ENCODE results near the gene RERE. TPM values are rescaled to one million over a fixed set of nuclear protein-coding genes. Genes with fewer than 3 reads are reported as not detected.

RERE gene
- total RNA-seq, 4 donors from 2014 or later = 86.4 to 111 (median 103) TPM

- no peak for DNase-seq (ENCODE audit: low spot score in 2 of 2)
- Histone ChIP-seq H3K27ac (peak overlapping the region in 1 of 4 donors; percentile 5), H3K36me3 (no peaks in the 10 kb centered on the region)
These were observed 471.6 kb downstream of the RERE start for GRCh38 chr1:8345621-8346415.

GRCh38 chr1:8344893-8345507 is 472.4 kb downstream of the RERE start:
- Histone ChIP-seq H3K4me1 (peaks cover 0 to 30% (median 11%) of the 10 kb centered on the region in 4 donors), H3K4me3 (no peak overlapping the region), H3K36me3 (no peaks in the 10 kb centered on the region), H3K9me3 (no peaks in the 10 kb centered on the region), H3K27ac (no peak overlapping the region), H3K27me3 (no peaks in the 10 kb centered on the region)
- TF ChIP-seq, protein P1, sequence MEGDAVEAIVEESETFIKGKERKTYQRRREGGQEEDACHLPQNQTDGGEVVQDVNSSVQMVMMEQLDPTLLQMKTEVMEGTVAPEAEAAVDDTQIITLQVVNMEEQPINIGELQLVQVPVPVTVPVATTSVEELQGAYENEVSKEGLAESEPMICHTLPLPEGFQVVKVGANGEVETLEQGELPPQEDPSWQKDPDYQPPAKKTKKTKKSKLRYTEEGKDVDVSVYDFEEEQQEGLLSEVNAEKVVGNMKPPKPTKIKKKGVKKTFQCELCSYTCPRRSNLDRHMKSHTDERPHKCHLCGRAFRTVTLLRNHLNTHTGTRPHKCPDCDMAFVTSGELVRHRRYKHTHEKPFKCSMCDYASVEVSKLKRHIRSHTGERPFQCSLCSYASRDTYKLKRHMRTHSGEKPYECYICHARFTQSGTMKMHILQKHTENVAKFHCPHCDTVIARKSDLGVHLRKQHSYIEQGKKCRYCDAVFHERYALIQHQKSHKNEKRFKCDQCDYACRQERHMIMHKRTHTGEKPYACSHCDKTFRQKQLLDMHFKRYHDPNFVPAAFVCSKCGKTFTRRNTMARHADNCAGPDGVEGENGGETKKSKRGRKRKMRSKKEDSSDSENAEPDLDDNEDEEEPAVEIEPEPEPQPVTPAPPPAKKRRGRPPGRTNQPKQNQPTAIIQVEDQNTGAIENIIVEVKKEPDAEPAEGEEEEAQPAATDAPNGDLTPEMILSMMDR (IDR thresholded peaks at IDR 0.05) = no peak
- TF ChIP-seq EP300 (IDR thresholded peaks at IDR 0.05) = no peak
- TF ChIP-seq POLR2A (IDR thresholded peaks at IDR 0.05) = no peak
- 93 to 95% methylated on average over 10 of the region's 10 CpGs for WGBS, 2 donors
- DNase-seq (ENCODE audit: low spot score in 2 of 2) = no peak

More at GRCh38 chr1:8345621-8346415, 471.6 kb downstream of the RERE start:
- Histone ChIP-seq H3K9me3 (no peaks in the 10 kb centered on the region), H3K4me1 (peaks cover 0 to 34% (median 12%) of the 10 kb centered on the region in 4 donors), H3K27me3 (no peaks in the 10 kb centered on the region), H3K4me3 (no peak overlapping the region)
- 88 to 93% methylated on average over 16 to 17 of the region's 18 CpGs for WGBS, 2 donors
- TF ChIP-seq POLR2A (IDR thresholded peaks at IDR 0.05) (no peak), EP300 (IDR thresholded peaks at IDR 0.05) (no peak)
- TF ChIP-seq, protein P1 (IDR thresholded peaks at IDR 0.05) = no peak

- Histone ChIP-seq H3K4me3 (peak overlapping the region in 2 of 4 donors; percentile 8 to 23), H3K4me1 (peaks cover 0 to 17% (median 6%) of the 10 kb centered on the region in 4 donors), H3K27ac (peak overlapping the region; percentile 71 to 86 (median 78)), H3K36me3 (peaks cover 0 to 12% (median 0%) of the 10 kb centered on the region in 3 donors), H3K27me3 (no peaks in the 10 kb centered on the region), H3K9me3 (no peaks in the 10 kb centered on the region)
- TF ChIP-seq POLR2A (IDR thresholded peaks at IDR 0.05) = no peak
- peak; percentile 88 to 94 for TF ChIP-seq EP300 (IDR thresholded peaks at IDR 0.05)
- TF ChIP-seq, protein P1 (IDR thresholded peaks at IDR 0.05) = no peak
- WGBS, 2 donors = 19 to 25% methylated on average over 28 to 30 of the region's 32 CpGs
- DNase-seq (ENCODE audit: low spot score in 2 of 2) = peak; percentile 60 to 66
These were observed 473.9 kb downstream of the RERE start for GRCh38 chr1:8343464-8344001.

DNA sequence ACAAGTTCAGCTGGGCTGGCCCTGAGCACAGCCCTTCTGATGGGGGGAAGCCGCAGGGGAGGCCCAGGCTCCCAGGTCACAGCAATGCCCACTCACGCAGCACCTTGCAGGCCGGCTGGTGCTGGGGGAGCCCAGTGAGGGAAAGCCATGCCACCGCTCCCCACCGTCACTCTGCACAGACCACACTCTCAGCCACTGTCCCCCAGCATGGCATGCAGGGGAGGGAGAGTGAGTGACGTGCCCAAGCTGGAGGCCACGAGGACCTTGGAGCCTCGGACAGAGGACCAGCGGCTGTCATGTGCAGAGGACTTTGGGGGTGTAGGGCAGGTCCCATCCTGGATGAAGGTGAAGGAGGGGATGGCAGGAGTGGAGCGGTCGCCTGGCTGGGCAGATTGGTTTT is 474.4 kb downstream of the RERE start:
- Histone ChIP-seq H3K27me3 (no peaks in the 10 kb centered on the region), H3K9me3 (no peaks in the 10 kb centered on the region), H3K27ac (peak overlapping the region; percentile 71 to 86 (median 78)), H3K4me1 (peaks cover 0 to 13% (median 6%) of the 10 kb centered on the region in 4 donors), H3K4me3 (peak overlapping the region in 1 of 4 donors; percentile 23), H3K36me3 (peaks cover 0 to 16% (median 0%) of the 10 kb centered on the region in 3 donors)
- no peak for TF ChIP-seq POLR2A (IDR thresholded peaks at IDR 0.05)
- WGBS, 2 donors = 50 to 54% methylated on average over 10 to 11 of the region's 11 CpGs
- DNase-seq (ENCODE audit: low spot score in 2 of 2) = no peak

DNA sequence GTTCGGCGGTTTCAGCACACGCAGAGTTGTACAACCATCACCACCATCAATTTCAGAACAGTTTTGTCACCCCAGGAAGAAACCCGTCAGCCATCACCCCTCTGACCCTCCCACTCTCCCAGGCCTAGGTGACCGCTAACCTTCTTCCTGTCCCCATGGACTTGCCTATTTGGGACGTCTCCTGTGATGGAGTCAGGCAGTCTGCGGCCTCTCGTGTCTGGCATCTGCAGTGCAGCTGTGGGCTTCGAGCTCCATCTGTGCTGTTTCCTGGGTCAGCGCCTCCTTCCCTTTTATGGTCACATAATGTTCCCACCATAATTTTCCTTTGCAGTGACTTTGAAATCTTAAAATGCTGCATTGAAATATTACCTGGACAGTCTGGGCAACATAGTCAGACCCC is 475.1 kb downstream of the RERE start:
- Histone ChIP-seq H3K4me1 (peaks cover 0 to 13% (median 6%) of the 10 kb centered on the region in 4 donors), H3K9me3 (no peaks in the 10 kb centered on the region), H3K4me3 (no peak overlapping the region), H3K27ac (peak overlapping the region in 2 of 4 donors; percentile 84 to 86), H3K36me3 (peaks cover 0 to 22% (median 0%) of the 10 kb centered on the region in 3 donors), H3K27me3 (no peaks in the 10 kb centered on the region)
- 79 to 84% methylated on average over 10 of the region's 10 CpGs for WGBS, 2 donors
- TF ChIP-seq EP300 (IDR thresholded peaks at IDR 0.05) = no peak
- TF ChIP-seq, protein P1 (IDR thresholded peaks at IDR 0.05) = no peak
- TF ChIP-seq POLR2A (IDR thresholded peaks at IDR 0.05) = no peak
- DNase-seq (ENCODE audit: low spot score in 2 of 2) = no peak
